Inflammatory macrophage (primary cell): ENCODE measurements around the gene KLHDC3.

ENCODE experiments used
- DNase-seq, 2 donors: peaks; one replicate each; pipeline ENCODE4 v3.0.0-alpha.2; 2020 to 2022
- total RNA-seq, 18 experiments: gene quantifications; one replicate each; lab custom pipeline; 2026; ENCODE audit warnings: mixed read lengths in 6 of 18, inconsistent platforms in 2 of 18; lab: John Stamatoyannopoulos, UW

KLHDC3 gene
- total RNA-seq, result 17.7 to 85.8 (median 67.8) reads per million in 18 experiments

GRCh38 chr6:43013843-43014433 is at the start of gene KLHDC3, which contains the start of gene MEA1:
Gene KLHDC3, plus strand, starts transcription at chr6:43014249. Its CDS starts 2,944 bp downstream, at chr6:43017193.
Gene MEA1, minus strand, starts transcription at chr6:43013946. Its CDS starts 133 bp downstream, at chr6:43013813.
- peak; percentile 100 for DNase-seq

GRCh38 chr6:42966571-42966970 is 47.5 kb upstream of the KLHDC3 start:
- DNase-seq, result peak; percentile 67 to 70

DNA sequence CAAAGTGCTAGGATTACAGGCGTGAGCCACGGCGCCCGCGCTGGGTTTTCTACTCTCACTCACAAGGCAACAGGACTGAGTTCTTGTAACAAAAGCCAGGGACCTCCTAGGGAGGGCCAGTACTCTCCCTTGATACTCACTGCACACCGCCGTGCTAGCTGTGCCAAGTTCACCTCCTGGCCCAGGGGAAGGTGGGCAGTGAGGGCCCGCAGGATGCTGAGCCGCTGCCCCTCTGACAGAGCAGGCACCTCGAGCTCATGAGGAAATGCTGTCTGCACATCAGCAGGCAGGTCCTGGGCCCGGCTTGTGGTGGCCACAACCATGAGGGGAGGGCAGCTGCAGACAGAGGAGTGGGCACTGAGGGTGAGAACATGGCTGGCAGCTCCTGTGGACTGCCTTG is 46.8 kb upstream of the KLHDC3 start:
- DNase-seq, result no peak

GRCh38 chr6:42968126-42968701 is 45.8 kb upstream of the KLHDC3 start:
- DNase-seq, result no peak

GRCh38 chr6:42968783-42969182 is 45.3 kb upstream of the KLHDC3 start:
- DNase-seq, result no peak

DNA sequence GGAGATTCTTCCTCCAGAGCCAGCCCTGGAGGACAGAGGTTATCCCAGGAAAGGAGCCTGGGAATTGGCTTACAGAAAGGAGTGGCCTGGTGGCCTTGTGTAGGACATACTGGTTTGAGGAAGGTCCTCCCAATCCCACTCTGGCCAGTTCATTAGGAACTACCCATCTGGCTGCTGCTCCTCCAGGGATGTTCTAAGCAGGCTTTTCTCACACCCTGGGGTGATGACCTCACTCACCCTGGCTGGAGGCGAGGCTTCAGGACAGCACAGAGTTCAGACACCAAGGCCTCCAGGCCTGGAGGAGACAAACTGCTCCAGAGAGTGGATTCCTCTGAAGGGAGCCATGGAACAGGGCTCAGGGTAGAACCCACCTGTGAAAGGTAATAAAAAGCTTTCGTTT is 44.6 kb upstream of the KLHDC3 start:
- no peak for DNase-seq

DNA sequence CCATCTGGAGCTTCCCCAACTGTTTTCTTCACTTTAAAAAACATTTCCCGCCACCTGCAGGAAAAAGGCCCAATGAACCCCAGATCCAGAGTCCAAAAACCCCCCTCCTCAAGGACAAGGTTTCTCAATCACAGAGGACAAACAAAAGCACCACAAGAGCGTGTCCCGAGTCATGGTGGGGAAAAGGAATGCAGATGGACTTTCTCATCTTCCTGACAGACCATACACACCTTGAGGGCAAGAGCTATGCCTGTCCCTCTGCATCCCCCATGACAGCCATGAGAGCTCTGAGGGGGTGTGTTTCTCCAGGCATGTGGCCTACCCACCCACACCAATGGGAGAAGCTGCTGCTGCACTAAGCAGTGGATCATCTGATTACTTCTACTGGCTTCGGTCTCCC is 44.1 kb upstream of the KLHDC3 start:
- DNase-seq, result peak in 1 of 2 donors; percentile 18

- DNase-seq, result no peak
Observed at GRCh38 chr6:42970871-42971612, 43.0 kb upstream of the KLHDC3 start.

DNA sequence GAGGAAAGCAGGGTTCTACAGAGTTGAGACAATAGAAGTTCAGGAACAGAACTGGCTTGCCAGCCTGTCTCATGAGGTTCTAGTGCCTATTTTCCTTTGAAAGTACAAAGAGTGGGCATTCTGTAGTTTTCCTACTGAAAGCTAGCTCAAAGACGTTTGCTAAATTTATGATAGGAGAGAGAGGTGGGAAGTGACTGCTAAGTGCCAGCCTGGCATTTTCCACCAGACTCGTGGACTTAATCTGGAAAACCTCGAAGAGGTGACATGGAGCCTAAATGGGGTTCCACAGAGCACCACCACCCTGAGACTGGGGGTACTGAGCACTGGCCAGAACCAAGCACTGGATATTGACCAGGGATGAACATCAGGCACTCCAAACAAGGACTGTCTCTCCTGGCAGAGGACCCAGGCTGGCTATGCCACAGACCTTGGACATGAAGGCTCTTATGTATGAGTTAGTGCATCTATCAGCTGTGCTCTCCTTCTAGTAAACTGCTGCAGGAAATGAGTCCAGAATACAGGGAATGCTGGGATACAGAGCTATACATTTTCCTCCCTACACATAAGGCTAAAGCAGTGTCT is 42.2 kb upstream of the KLHDC3 start:
- DNase-seq, result no peak

DNA sequence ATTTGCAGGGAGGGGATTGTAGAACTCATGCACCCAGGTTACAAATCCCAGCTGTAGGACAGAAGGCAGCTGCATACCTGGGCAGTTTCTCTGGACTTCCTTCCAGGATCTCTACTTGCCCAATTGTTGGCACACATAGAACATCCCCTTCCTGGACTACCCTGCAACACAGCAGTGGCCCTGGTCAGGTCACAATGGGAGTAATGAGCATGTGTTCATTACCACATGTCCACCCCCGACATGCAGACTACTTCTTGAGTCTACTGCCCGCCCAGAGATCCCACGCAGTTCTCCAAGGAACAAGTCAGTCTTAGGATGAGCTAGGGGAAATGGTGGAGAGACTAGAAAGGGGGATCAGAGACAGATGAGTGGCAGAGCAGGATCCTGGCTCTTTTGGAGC is 40.1 kb upstream of the KLHDC3 start:
- DNase-seq, result peak; percentile 70 to 90

- no peak for DNase-seq
Observed at GRCh38 chr6:42974919-42975505, 39.0 kb upstream of the KLHDC3 start.

DNA sequence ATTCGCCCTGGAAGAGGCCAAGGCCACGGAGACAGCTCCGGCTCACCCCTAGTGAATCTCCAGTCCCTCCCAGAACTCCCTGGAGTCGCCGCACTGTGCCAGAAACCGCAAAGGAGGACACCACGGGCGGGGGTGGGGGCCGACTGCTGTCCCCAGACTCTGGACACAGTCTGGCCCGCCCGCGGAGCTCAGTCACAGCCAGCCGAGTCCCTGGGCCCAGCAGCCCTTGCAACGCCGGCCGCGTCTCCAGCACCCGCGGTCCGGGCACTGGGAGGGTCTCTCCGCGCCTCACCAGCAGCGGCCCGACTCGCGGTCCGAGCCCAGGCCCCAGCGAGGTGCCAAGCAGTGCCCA is 35.6 kb upstream of the KLHDC3 start:
- peak; percentile 15 to 44 for DNase-seq

GRCh38 chr6:42978839-42979522 is 35.1 kb upstream of the KLHDC3 start, which contains the start of gene PEX6:
Gene PEX6, minus strand, starts transcription at chr6:42979181. Its CDS starts 31 bp downstream, at chr6:42979150.
- DNase-seq, result peak; percentile 77 to 92

- no peak for DNase-seq
Observed at GRCh38 chr6:42979523-42980177, 34.4 kb upstream of the KLHDC3 start.

DNA sequence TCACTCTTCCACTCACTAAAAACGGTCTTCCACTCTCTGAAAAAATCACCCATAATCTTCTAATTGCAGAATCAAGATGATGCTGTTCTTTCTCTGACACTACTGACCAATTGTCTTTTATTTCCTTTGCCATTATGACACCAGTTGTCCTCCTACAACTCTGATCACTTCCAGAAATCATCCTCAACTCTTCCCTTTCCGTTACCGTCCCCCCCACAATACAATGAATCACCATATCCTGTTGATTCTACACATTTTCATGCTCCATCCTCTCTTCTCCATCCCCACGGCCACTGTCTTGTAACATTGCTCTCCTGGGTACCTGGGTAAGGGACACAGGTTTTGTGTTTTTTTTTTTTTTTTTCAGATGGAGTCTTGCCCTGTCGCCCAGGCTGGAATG is 32.2 kb upstream of the KLHDC3 start:
- no peak for DNase-seq

DNA sequence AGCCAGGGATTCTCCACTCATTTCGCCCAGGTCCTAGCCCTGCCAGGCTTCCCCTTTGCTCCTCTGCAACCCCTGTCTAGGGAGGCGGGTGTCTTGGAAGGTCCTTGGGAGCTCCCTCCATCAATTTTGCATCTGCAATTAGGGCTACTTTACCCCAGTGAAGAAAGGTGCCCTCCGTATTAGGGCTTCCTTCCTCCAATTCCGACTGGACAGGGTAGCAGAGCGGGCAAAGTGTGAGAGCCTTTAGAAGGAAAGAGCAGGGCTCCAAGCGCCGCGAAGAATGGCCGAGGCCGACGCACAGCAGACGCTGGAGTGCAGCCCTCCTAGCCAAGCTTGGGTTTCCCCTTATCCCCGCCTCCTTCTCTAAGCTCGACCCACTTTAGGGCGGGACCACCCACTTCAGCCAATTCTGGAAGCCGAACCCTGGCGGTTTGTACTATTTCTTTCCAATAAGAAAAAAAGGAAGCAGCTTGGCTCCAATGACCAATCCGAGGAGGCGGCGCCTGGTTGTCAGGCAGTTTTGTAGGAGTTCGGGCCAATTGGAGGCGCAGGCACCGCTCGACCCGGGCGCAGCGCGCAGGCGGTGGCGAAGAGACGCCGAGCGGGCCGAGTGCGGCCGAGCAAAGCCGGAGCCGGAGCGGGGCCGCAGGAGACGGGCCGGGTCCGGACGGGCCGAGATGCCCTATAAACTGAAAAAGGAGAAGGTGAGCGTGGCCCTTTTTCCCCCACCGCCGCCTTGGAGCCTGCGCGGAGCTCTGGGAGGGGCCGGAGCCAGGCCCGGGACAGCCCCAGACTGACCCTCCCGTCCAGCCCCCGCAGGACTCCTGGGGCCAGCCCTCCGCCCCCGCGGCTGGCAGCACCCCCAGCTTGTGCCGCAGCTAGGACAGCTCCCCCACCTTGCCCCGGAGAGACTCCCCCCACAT is 29.8 kb upstream of the KLHDC3 start, which contains the start of gene PPP2R5D:
TSS of gene PPP2R5D (plus strand) at position 570 of the 923 bp plus-strand sequence. CDS start at position 678, 108 bp downstream.
- peak; percentile 99 for DNase-seq

DNA sequence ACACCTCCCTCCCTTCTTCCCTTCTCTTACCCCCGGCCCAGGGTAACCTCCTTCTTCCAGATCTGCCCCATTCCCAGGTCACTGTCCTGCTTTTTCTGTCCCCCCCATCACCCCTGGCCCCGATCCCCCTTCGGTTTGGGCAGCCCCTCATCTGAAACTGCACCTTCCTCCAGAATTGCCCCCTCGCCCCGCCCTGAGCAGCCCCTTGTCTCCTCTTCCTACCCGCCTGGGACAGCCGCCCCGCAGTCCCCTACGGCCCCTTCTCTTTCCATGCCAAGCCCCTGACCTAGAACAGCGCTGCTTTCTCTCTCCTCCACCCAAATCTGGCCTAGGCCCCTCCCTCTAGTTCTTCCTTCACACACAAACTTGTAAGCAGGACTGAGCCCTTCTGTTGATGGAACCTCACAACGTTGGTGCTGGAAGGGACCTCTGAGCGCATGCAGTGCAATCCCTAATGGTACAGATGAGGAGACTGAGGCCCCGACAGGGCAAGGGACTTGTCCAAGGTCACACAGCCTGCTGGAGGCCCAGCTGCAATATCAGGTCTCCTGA is 29.0 kb upstream of the KLHDC3 start:
- DNase-seq, result no peak

DNA sequence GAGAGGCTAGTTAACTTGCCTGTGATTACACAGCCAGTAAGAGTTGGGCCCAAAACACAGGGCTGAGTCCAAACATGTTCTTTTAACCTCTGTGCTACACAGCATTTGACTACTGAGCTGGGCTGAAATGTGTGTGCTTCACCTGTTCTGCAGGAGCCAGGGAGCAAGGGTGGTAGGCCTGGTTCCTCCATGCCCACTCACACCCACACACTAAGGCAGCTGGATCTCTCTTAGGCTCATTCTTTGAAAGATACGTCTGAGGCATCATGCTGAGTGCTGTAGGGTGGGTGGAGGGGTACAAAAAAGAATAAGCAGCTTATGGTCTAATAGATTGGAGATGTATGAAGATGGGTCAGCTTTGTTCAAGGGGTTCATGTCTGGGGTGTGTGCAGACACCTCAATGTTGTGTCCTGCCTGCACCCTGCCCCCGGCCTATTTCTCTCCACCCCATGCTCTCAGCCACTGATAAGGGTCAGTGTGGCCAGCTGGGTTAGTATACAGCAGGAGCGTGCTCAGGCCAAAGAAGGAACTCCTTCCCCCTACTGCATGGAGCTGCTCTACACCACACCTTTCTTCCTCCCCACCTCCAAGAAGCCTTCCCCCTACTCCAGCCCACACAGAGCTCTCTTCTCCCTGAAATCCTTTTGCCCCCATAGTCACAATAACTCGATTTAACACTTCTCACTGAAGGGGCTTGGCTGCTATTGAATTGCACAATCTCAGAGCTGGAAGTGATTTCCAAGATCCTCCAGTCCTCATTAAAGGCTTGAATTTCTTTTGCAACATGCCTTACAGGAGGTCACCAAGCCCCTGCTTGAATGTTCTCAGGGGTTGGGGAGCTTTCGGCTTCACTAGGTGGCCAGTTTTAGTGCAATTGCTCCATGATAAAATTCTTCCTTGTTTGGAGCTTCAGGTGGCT is 26.3 kb upstream of the KLHDC3 start:
- no peak for DNase-seq

- DNase-seq, result no peak
Observed at GRCh38 chr6:42988486-42989020, 25.5 kb upstream of the KLHDC3 start.
